GM23338 (cell line): Measurements from ENCODE around the gene PRPF40B.

Experiments
- CREB1 ChIP-seq: fragments of 250-450 bp; sonication (Bioruptor Pico); IDR thresholded peaks from 2 replicates; pipeline ENCODE4 v1.5.0; 2020; ENCODE audit warnings: low read depth, mild to moderate bottlenecking, moderate library complexity
- EZH2 ChIP-seq: fragments of 200-600 bp; sonication (generic); IDR thresholded peaks from one replicate; pipeline ENCODE4 v1.8.0; 2017; ENCODE audit warnings: antibody characterized with exemption, mild to moderate bottlenecking, low read depth; ENCODE audit not compliant: unreplicated experiment
- POLR2AphosphoS5 ChIP-seq: IDR thresholded peaks from 2 replicates; pipeline ENCODE4 v1.6.1; 2016; ENCODE audit warnings: antibody characterized with exemption, low read depth
- ZNF114 ChIP-seq: fragments of 250-450 bp; sonication (Bioruptor Pico); IDR thresholded peaks from 2 replicates; pipeline ENCODE4 v1.5.0; 2020; ENCODE audit warnings: mild to moderate bottlenecking, moderate library complexity
- ZNF331 ChIP-seq: fragments of 250-450 bp; sonication (Bioruptor Pico); IDR thresholded peaks from 2 replicates; pipeline ENCODE4 v1.5.0; 2020; ENCODE audit warnings: low read depth, mild to moderate bottlenecking, moderate library complexity
- TF ChIP-seq, protein P1 (sequence below): IDR thresholded peaks from one replicate; pipeline ENCODE4 v1.6.1; 2018; ENCODE audit warnings: antibody characterized with exemption; ENCODE audit not compliant: unreplicated experiment
- TF ChIP-seq, protein P2 (sequence below), 2 experiments: fragments of 200-600 bp in 1 of 2; sonication (generic) in 1 of 2; conservative IDR thresholded peaks; 2 replicates each; pipeline versions ENCODE4 v1.5.1 to v1.6.1; 2016 to 2017; ENCODE audit warnings: antibody characterized with exemption in 2 of 2, low read depth in 2 of 2, mild to moderate bottlenecking in 2 of 2, moderate library complexity in 1 of 2

- TF ChIP-seq, protein P1, sequence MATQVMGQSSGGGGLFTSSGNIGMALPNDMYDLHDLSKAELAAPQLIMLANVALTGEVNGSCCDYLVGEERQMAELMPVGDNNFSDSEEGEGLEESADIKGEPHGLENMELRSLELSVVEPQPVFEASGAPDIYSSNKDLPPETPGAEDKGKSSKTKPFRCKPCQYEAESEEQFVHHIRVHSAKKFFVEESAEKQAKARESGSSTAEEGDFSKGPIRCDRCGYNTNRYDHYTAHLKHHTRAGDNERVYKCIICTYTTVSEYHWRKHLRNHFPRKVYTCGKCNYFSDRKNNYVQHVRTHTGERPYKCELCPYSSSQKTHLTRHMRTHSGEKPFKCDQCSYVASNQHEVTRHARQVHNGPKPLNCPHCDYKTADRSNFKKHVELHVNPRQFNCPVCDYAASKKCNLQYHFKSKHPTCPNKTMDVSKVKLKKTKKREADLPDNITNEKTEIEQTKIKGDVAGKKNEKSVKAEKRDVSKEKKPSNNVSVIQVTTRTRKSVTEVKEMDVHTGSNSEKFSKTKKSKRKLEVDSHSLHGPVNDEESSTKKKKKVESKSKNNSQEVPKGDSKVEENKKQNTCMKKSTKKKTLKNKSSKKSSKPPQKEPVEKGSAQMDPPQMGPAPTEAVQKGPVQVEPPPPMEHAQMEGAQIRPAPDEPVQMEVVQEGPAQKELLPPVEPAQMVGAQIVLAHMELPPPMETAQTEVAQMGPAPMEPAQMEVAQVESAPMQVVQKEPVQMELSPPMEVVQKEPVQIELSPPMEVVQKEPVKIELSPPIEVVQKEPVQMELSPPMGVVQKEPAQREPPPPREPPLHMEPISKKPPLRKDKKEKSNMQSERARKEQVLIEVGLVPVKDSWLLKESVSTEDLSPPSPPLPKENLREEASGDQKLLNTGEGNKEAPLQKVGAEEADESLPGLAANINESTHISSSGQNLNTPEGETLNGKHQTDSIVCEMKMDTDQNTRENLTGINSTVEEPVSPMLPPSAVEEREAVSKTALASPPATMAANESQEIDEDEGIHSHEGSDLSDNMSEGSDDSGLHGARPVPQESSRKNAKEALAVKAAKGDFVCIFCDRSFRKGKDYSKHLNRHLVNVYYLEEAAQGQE: no peak
- TF ChIP-seq POLR2AphosphoS5 (no peak), EZH2 (no peak), CREB1 (no peak), ZNF331 (CRISPR knock-in tag) (no peak), ZNF114 (CRISPR knock-in tag) (no peak)
- TF ChIP-seq, protein P2, sequence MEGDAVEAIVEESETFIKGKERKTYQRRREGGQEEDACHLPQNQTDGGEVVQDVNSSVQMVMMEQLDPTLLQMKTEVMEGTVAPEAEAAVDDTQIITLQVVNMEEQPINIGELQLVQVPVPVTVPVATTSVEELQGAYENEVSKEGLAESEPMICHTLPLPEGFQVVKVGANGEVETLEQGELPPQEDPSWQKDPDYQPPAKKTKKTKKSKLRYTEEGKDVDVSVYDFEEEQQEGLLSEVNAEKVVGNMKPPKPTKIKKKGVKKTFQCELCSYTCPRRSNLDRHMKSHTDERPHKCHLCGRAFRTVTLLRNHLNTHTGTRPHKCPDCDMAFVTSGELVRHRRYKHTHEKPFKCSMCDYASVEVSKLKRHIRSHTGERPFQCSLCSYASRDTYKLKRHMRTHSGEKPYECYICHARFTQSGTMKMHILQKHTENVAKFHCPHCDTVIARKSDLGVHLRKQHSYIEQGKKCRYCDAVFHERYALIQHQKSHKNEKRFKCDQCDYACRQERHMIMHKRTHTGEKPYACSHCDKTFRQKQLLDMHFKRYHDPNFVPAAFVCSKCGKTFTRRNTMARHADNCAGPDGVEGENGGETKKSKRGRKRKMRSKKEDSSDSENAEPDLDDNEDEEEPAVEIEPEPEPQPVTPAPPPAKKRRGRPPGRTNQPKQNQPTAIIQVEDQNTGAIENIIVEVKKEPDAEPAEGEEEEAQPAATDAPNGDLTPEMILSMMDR (conservative IDR thresholded peaks at IDR 0.05; ENCODE audit: low read depth in 2 of 2): no peak
These were observed 34.4 kb upstream of the PRPF40B start for GRCh38 chr12:49588721-49589516.
